HCT116 (cell line): ENCODE measurements around the gene HNRNPU. TPM values are rescaled to one million over a fixed set of nuclear protein-coding genes. Genes with fewer than 3 reads are reported as not detected.

ENCODE experiments used
- ATAC-seq: fragments of 200-7000 bp; cut with Tn5 transposase; 2 replicates; pipeline ENCODE4 v1.9.1; 2020; ENCODE audit warnings: mild to moderate bottlenecking, moderate library complexity
- BruUV-seq: library from RNA; stranded (reverse); fragments of 400-500 nt; replicated peaks from 2 replicates; lab custom pipeline; 2021; lab: Mats Ljungman, UMichigan
- CTCF ChIA-PET: fragments of 300-600 bp; sonication (Branson Sonifier 250); formaldehyde crosslinking; loops from one replicate; lab custom pipeline; 2021; ENCODE audit warnings: antibody characterized with exemption; lab: Charles Lee
- POLR2A ChIA-PET: fragments of 300-600, 350-600 bp; sonication (Branson Sonifier 250); formaldehyde crosslinking; loops from one replicate; lab custom pipeline; 2021; ENCODE audit warnings: antibody characterized with exemption; lab: Charles Lee
- RAD21 ChIA-PET, 2 experiments: fragments of 300-600 bp; sonication (Branson Sonifier 250); formaldehyde crosslinking; loops; one replicate each; lab custom pipeline; 2023; ENCODE audit warnings: low total read pairs in 2 of 2; ENCODE audit not compliant: uncharacterized antibody in 2 of 2, unreplicated experiment in 2 of 2, low non-redundant PET in 1 of 2; lab: Charles Lee
- DNase-seq: peaks from one replicate; pipeline ENCODE4 v3.0.0-alpha.2; 2010; ENCODE audit warnings: low read depth, low spot score
- H2AFZ ChIP-seq: fragments of 200-600 bp; shearing (Covaris generic), sonication (generic); 2 replicates; pipeline ENCODE4 v1.6.1; 2017; ENCODE audit warnings: low read depth, mixed run types, mixed read lengths, antibody characterized with exemption, low read length; ENCODE audit not compliant: poor library complexity, severe bottlenecking
- H3K27ac ChIP-seq: 2 replicates; pipeline ENCODE4 v1.5.1; 2012; ENCODE audit warnings: low read depth, low read length
- H3K27me3 ChIP-seq: fragments of 200-600 bp; sonication (generic); 2 replicates; pipeline ENCODE4 v1.6.1; 2016; ENCODE audit warnings: mixed run types, low read length, mixed read lengths; ENCODE audit not compliant: insufficient read depth
- H3K36me3 ChIP-seq, 2 experiments: fragments of 200-500 bp in 1 of 2; fragments of 200-600 bp in 1 of 2; sonication (Bioruptor generic) in 1 of 2; sonication (generic) in 1 of 2; 2 replicates each; pipeline versions ENCODE4 v1.5.1 to v1.6.1; 2014 to 2016; ENCODE audit warnings: low read length in 2 of 2, inconsistent platforms in 1 of 2, mixed read lengths in 1 of 2, mixed run types in 1 of 2; ENCODE audit not compliant: insufficient read depth in 2 of 2, control insufficient read depth in 1 of 2
- H3K4me1 ChIP-seq, 2 experiments: fragments of 200-600 bp in 1 of 2; sonication (generic) in 1 of 2; 2 replicates each; pipeline versions ENCODE4 v1.5.1 to v1.6.1; 2012 to 2017; ENCODE audit warnings: low read length in 2 of 2, inconsistent platforms in 1 of 2, mild to moderate bottlenecking in 1 of 2, mixed read lengths in 1 of 2, mixed run types in 1 of 2, moderate library complexity in 1 of 2; ENCODE audit not compliant: insufficient read depth in 2 of 2, control insufficient read depth in 1 of 2
- H3K4me2 ChIP-seq: fragments of 200-600 bp; sonication (generic); 2 replicates; pipeline ENCODE4 v1.6.1; 2017; ENCODE audit warnings: mixed run types, low read length, mixed read lengths
- H3K4me3 ChIP-seq, 2 experiments: fragments of 200-600 bp in 1 of 2; sonication (generic) in 1 of 2; replicated peaks in 1 of 2; 2 replicates each; pipeline ENCODE4 v1.5.1; 2011 to 2016; ENCODE audit warnings: low read length in 2 of 2, control low read depth in 1 of 2, low read depth in 1 of 2, mild to moderate bottlenecking in 1 of 2, mixed read lengths in 1 of 2, mixed run types in 1 of 2
- H3K79me2 ChIP-seq: fragments of 200-600 bp; sonication (generic); 2 replicates; pipeline ENCODE4 v1.6.1; 2017; ENCODE audit warnings: mild to moderate bottlenecking, mixed run types, low read length, moderate library complexity, mixed read lengths; ENCODE audit not compliant: insufficient read depth
- H3K9ac ChIP-seq: fragments of 200-600 bp; sonication (generic); 2 replicates; pipeline ENCODE4 v1.6.1; 2016; ENCODE audit warnings: low read length, mixed read lengths
- H3K9me2 ChIP-seq: fragments of 200-600 bp; sonication (generic), shearing (Covaris generic); 2 replicates; pipeline ENCODE4 v1.6.1; 2017; ENCODE audit warnings: mixed run types, mild to moderate bottlenecking, moderate library complexity; ENCODE audit not compliant: insufficient read depth
- H3K9me3 ChIP-seq, 2 experiments: fragments of 200-500 bp in 1 of 2; fragments of 200-600 bp in 1 of 2; sonication (Bioruptor generic) in 1 of 2; sonication (generic) in 1 of 2; 2 replicates each; pipeline ENCODE4 v1.6.1; 2014 to 2017; ENCODE audit warnings: low read length in 2 of 2, mixed read lengths in 2 of 2, inconsistent platforms in 1 of 2, low read depth in 1 of 2, mild to moderate bottlenecking in 1 of 2, mixed run types in 1 of 2, moderate library complexity in 1 of 2; ENCODE audit not compliant: control insufficient read depth in 1 of 2, insufficient read depth in 1 of 2
- H4K20me1 ChIP-seq: fragments of 200-600 bp; sonication (generic), shearing (Covaris generic); 2 replicates; pipeline ENCODE4 v1.6.1; 2017; ENCODE audit warnings: mixed run types, mild to moderate bottlenecking, moderate library complexity; ENCODE audit not compliant: insufficient read depth
- JUND ChIP-seq: IDR thresholded peaks from 2 replicates; pipeline ENCODE4 v1.6.1; 2012
- POLR2AphosphoS5 ChIP-seq: IDR thresholded peaks from 2 replicates; pipeline ENCODE4 v1.6.1; 2011; ENCODE audit warnings: mild to moderate bottlenecking, low read depth, low read length, moderate library complexity
- SIN3A ChIP-seq: IDR thresholded peaks from 2 replicates; pipeline ENCODE4 v1.6.1; 2012; ENCODE audit warnings: low read depth
- SP1 ChIP-seq: IDR thresholded peaks from 2 replicates; pipeline ENCODE4 v1.6.1; 2012; ENCODE audit warnings: low read depth
- SRF ChIP-seq: IDR thresholded peaks from 2 replicates; pipeline ENCODE4 v1.6.1; 2012; ENCODE audit warnings: low read depth
- intact Hi-C: fragments of 100-400 bp; cut with micrococcal nuclease; formaldehyde crosslinking; loops from 2 replicates; pipeline ENCODE4 v1.10.0; 2022
- total RNA-seq: library from RNA; stranded (reverse); gene quantifications from one replicate; pipeline ENCODE4 v1.2.1, GENCODE V29; 2021; ENCODE audit not compliant: unreplicated experiment

The HNRNPU gene
- total RNA-seq, 1 experiment from 2014 or later, result 424 TPM

GRCh38 chr1:244836584-244836983 lies 27.8 kb downstream of the HNRNPU start:
- peak overlapping the region; percentile 89 for H3K27ac ChIP-seq
- peaks cover 7% of the 10 kb centered on the region in 2 experiments; a peak in 1 of 4 replicates for H3K36me3 ChIP-seq
- H3K9me2 ChIP-seq, result no peaks in the 10 kb centered on the region
- no TSS peak for BruUV-seq
- TF ChIP-seq JUND, result peak; percentile 8; the same call in 1 of the 2 replicates
- TF ChIP-seq SRF, result no peak
- TF ChIP-seq SP1, result no peak
- TF ChIP-seq, all 23 proteins: peak for 1
- no peak for ATAC-seq
- Histone ChIP-seq H3K79me2 (peaks cover 60% of the 10 kb centered on the region), H3K9ac (peak overlapping the region; percentile 94), H3K27me3 (no peaks in the 10 kb centered on the region), H4K20me1 (peaks cover 9% of the 10 kb centered on the region; the same call in 1 of the 2 replicates), H3K4me1 (peaks cover 16 to 61% of the 10 kb centered on the region in 2 experiments), H3K4me3 (peak overlapping the region; percentile 88 to 91), H3K4me2 (peak overlapping the region; percentile 86), H2AFZ (no peak overlapping the region), H3K9me3 (no peaks in the 10 kb centered on the region)
- no peak for DNase-seq
- ChIA-PET RAD21 (interaction anchor here in 1 of 2 experiments (0.9 kb wide), 1 partner anchor 206 kb away, joined by 3 read pairs; no protein-coding TSS in a partner anchor), CTCF (interaction anchor here (2.1 kb wide), 1 partner anchor 206 kb away, joined by 5 read pairs; no protein-coding TSS in a partner anchor), POLR2A (interaction anchor here (0.9 to 2.0 kb wide), 4 partner anchors 11 to 206 kb away, joined by 3 to 10 read pairs (median 6); no protein-coding TSS in a partner anchor)
- intact Hi-C loops, result loop anchor here (10.0 kb wide), 1 partner anchor 1318 kb away; no protein-coding TSS in a partner anchor

DNA sequence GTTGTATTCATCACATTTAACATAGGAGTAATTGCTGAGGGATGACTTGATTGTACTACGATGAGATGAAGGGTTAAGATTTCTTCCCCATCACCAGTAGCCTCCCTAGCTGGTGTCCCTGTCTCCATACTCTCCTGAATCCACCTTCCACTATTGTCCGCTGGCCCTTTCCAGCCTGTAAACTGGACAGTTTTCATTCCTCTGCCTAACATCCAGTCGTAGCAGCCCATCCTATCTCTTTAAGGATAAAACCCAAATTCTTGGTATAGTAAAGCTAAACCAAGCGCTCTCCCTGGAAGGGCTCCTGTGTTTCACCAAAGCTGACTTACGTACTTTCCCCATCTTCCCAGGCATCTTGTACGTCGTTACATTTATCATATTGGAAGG lies 28.2 kb downstream of the HNRNPU start:
- Histone ChIP-seq H3K9me2 (no peaks in the 10 kb centered on the region), H3K4me1 (peaks cover 16 to 64% of the 10 kb centered on the region in 2 experiments), H3K27me3 (no peaks in the 10 kb centered on the region), H3K9me3 (no peaks in the 10 kb centered on the region), H3K4me3 (peak overlapping the region; percentile 88 to 91), H3K27ac (peak overlapping the region; percentile 89), H3K4me2 (peak overlapping the region; percentile 86), H4K20me1 (peaks cover 4% of the 10 kb centered on the region; the same call in 1 of the 2 replicates), H3K36me3 (peaks cover 7% of the 10 kb centered on the region in 2 experiments; a peak in 1 of 4 replicates), H3K79me2 (peaks cover 56% of the 10 kb centered on the region), H2AFZ (no peak overlapping the region), H3K9ac (peak overlapping the region; percentile 94)
- ATAC-seq (no peak), DNase-seq (no peak)
- ChIA-PET CTCF (interaction anchor here (1.1 to 2.1 kb wide), 2 partner anchors 35 to 207 kb away, joined by 3 to 5 read pairs; no protein-coding TSS in a partner anchor), RAD21 (no interaction called here), POLR2A (interaction anchor here (0.8 to 2.0 kb wide), 5 partner anchors 11 to 206 kb away, joined by 3 to 10 read pairs (median 5); no protein-coding TSS in a partner anchor)
- TSS peak; percentile 62 for BruUV-seq
- intact Hi-C loops, result loop anchor here (10.0 kb wide), 1 partner anchor 1319 kb away; no protein-coding TSS in a partner anchor
- peak; percentile 15; the same call in 1 of the 2 replicates for TF ChIP-seq POLR2AphosphoS5
- TF ChIP-seq SP1, result no peak
- TF ChIP-seq SIN3A, result no peak
